Activated CD8-positive, alpha-beta T cell treated with anti-CD3 and anti-CD28 coated beads, Interleukin-2, amount 10 ng/mL, durations not matched to agents 7 days and 5 days (primary cell): ENCODE data around the gene ITGA11. TPM values are rescaled to one million over a fixed set of nuclear protein-coding genes. Genes with fewer than 3 reads are reported as not detected.

ENCODE experiments used
- ATAC-seq: fragments of 150-1000 bp; cut with Tn5 transposase; one replicate; pipeline ENCODE4 v1.10.0; 2021; ENCODE audit warnings: moderate library complexity
- CTCF ChIA-PET: fragments of 350-600 bp; sonication (Branson Sonifier 250); formaldehyde crosslinking; loops from one replicate; lab custom pipeline; 2021; ENCODE audit warnings: antibody characterized with exemption; lab: Charles Lee
- POLR2A ChIA-PET: fragments of 350-600 bp; sonication (Branson Sonifier 250); formaldehyde crosslinking; loops from one replicate; lab custom pipeline; 2021; ENCODE audit warnings: antibody characterized with exemption; lab: Charles Lee
- DNase-seq: peaks from one replicate; pipeline ENCODE4 v3.0.0-alpha.2; 2020
- H3K27ac Mint-ChIP-seq: one replicate; pipeline ENCODE4 v1.8.0; 2021; ENCODE audit warnings: mild to moderate bottlenecking, mixed read lengths
- H3K27me3 Mint-ChIP-seq: one replicate; pipeline ENCODE4 v1.8.0; 2021; ENCODE audit warnings: low read depth, mixed read lengths
- H3K36me3 Mint-ChIP-seq: one replicate; pipeline ENCODE4 v1.8.0; 2021; ENCODE audit warnings: low read depth, mixed read lengths
- H3K4me1 Mint-ChIP-seq: one replicate; pipeline ENCODE4 v1.8.0; 2021; ENCODE audit warnings: low read depth, mixed read lengths
- H3K4me3 Mint-ChIP-seq: one replicate; pipeline ENCODE4 v1.8.0; 2021; ENCODE audit warnings: mild to moderate bottlenecking, mixed read lengths
- H3K9me3 Mint-ChIP-seq: one replicate; pipeline ENCODE4 v1.8.0; 2022; ENCODE audit warnings: mixed read lengths; ENCODE audit not compliant: insufficient read depth
- total RNA-seq, 2 experiments: library from RNA; stranded (reverse); gene quantifications; one replicate each; pipeline ENCODE4 v1.2.3, GENCODE V29; 2021

ITGA11 gene
- total RNA-seq, 2 experiments from 2014 or later, result 0.18 to 0.39 TPM

- CTCF ChIA-PET, result interaction anchor here (1.0 to 7.6 kb wide), 2 partner anchors 73 to 230 kb away, joined by 3 to 143 read pairs; no protein-coding TSS in a partner anchor
- no peak for DNase-seq
These were observed 122.9 kb downstream of the ITGA11 start for GRCh38 chr15:68309024-68309423.

GRCh38 chr15:68307131-68307928 lies 124.6 kb downstream of the ITGA11 start:
- peaks cover 11% of the 10 kb centered on the region for H3K4me1 Mint-ChIP-seq
- no peak for ATAC-seq
- no peaks in the 10 kb centered on the region for H3K36me3 Mint-ChIP-seq
- DNase-seq, result no peak
- no peak overlapping the region for H3K27ac Mint-ChIP-seq
- H3K9me3 Mint-ChIP-seq, result no peaks in the 10 kb centered on the region
- CTCF ChIA-PET, result interaction anchor here (0.7 to 7.6 kb wide), 36 partner anchors 8 to 569 kb away, joined by 3 to 152 read pairs (median 8); no protein-coding TSS in a partner anchor
- no peak overlapping the region for H3K4me3 Mint-ChIP-seq
- POLR2A ChIA-PET, result interaction anchor here (1.1 to 1.2 kb wide), 2 partner anchors 13 to 54 kb away, joined by 3 to 5 read pairs; no protein-coding TSS in a partner anchor
- H3K27me3 Mint-ChIP-seq, result peaks cover 5% of the 10 kb centered on the region

More at GRCh38 chr15:68309024-68309423, 122.9 kb downstream of the ITGA11 start:
- POLR2A ChIA-PET, result no interaction called here
- no peak overlapping the region for H3K4me3 Mint-ChIP-seq
- H3K27ac Mint-ChIP-seq, result no peak overlapping the region
- peaks cover 11% of the 10 kb centered on the region for H3K4me1 Mint-ChIP-seq
- H3K9me3 Mint-ChIP-seq, result no peaks in the 10 kb centered on the region
- H3K36me3 Mint-ChIP-seq, result no peaks in the 10 kb centered on the region
- ATAC-seq, result no peak
- peaks cover 5% of the 10 kb centered on the region for H3K27me3 Mint-ChIP-seq

GRCh38 chr15:68305420-68305871 lies 126.5 kb downstream of the ITGA11 start:
- H3K9me3 Mint-ChIP-seq, result no peaks in the 10 kb centered on the region
- DNase-seq, result no peak
- no peak overlapping the region for H3K4me3 Mint-ChIP-seq
- H3K4me1 Mint-ChIP-seq, result peaks cover 20% of the 10 kb centered on the region
- H3K27me3 Mint-ChIP-seq, result peaks cover 5% of the 10 kb centered on the region
- ChIA-PET POLR2A (no interaction called here), CTCF (interaction anchor here (1.2 to 7.6 kb wide), 13 partner anchors 10 to 368 kb away, joined by 3 to 152 read pairs (median 15); partner anchors contain the start of gene FEM1B)
- H3K27ac Mint-ChIP-seq, result no peak overlapping the region
- H3K36me3 Mint-ChIP-seq, result peaks cover 2% of the 10 kb centered on the region
- no peak for ATAC-seq

- no peak overlapping the region for H3K27ac Mint-ChIP-seq
- DNase-seq (no peak), ATAC-seq (no peak)
- H3K9me3 Mint-ChIP-seq, result no peaks in the 10 kb centered on the region
- H3K27me3 Mint-ChIP-seq, result peaks cover 5% of the 10 kb centered on the region
- peaks cover 20% of the 10 kb centered on the region for H3K4me1 Mint-ChIP-seq
- no peak overlapping the region for H3K4me3 Mint-ChIP-seq
- POLR2A ChIA-PET, result interaction anchor here (0.9 kb wide), 1 partner anchor 28 kb away, joined by 3 read pairs; the partner anchor contains the start of gene FEM1B
- peaks cover 2% of the 10 kb centered on the region for H3K36me3 Mint-ChIP-seq
- CTCF ChIA-PET, result interaction anchor here (0.6 to 7.6 kb wide), 9 partner anchors 13 to 369 kb away, joined by 3 to 152 read pairs (median 11); partner anchors contain the start of gene FEM1B
These were observed 127.2 kb downstream of the ITGA11 start for GRCh38 chr15:68304589-68305337.

- ChIA-PET CTCF (interaction anchor here (1.5 to 7.6 kb wide), 4 partner anchors 26 to 370 kb away, joined by 3 to 152 read pairs (median 74); partner anchors contain the start of gene FEM1B), POLR2A (interaction anchor here (0.9 kb wide), 1 partner anchor 27 kb away, joined by 3 read pairs; the partner anchor contains the start of gene FEM1B)
- Mint-ChIP-seq H3K27me3 (peaks cover 5% of the 10 kb centered on the region), H3K36me3 (peaks cover 5% of the 10 kb centered on the region), H3K4me3 (no peak overlapping the region), H3K27ac (no peak overlapping the region), H3K9me3 (no peaks in the 10 kb centered on the region), H3K4me1 (peaks cover 28% of the 10 kb centered on the region)
- peak; percentile 13 for DNase-seq
- ATAC-seq, result no peak
These were observed 128.2 kb downstream of the ITGA11 start for GRCh38 chr15:68303560-68304436.

GRCh38 chr15:68303134-68303533 lies 128.8 kb downstream of the ITGA11 start:
- Mint-ChIP-seq H3K4me1 (peaks cover 33% of the 10 kb centered on the region), H3K27me3 (peaks cover 4% of the 10 kb centered on the region), H3K27ac (no peak overlapping the region), H3K9me3 (no peaks in the 10 kb centered on the region), H3K4me3 (no peak overlapping the region), H3K36me3 (peaks cover 8% of the 10 kb centered on the region)
- ChIA-PET CTCF (interaction anchor here (0.6 to 7.6 kb wide), 4 partner anchors 25 to 245 kb away, joined by 3 to 152 read pairs (median 74); partner anchors contain the start of gene FEM1B), POLR2A (no interaction called here)
- DNase-seq, result no peak
- ATAC-seq, result no peak

- CTCF ChIA-PET, result interaction anchor here (0.6 to 7.6 kb wide), 4 partner anchors 25 to 244 kb away, joined by 3 to 152 read pairs (median 74); partner anchors contain the start of gene FEM1B
- Mint-ChIP-seq H3K27me3 (peaks cover 2% of the 10 kb centered on the region), H3K9me3 (no peaks in the 10 kb centered on the region)
These were observed 129.2 kb downstream of the ITGA11 start for GRCh38 chr15:68302729-68303128.

GRCh38 chr15:68301301-68301700 lies 130.7 kb downstream of the ITGA11 start:
- Mint-ChIP-seq H3K4me3 (no peak overlapping the region), H3K27ac (no peak overlapping the region), H3K27me3 (no peaks in the 10 kb centered on the region), H3K9me3 (no peaks in the 10 kb centered on the region), H3K36me3 (peaks cover 16% of the 10 kb centered on the region), H3K4me1 (peaks cover 31% of the 10 kb centered on the region)
- ATAC-seq, result no peak
- DNase-seq, result peak; percentile 19
- POLR2A ChIA-PET, result no interaction called here
- CTCF ChIA-PET, result no interaction called here

More at GRCh38 chr15:68302729-68303128, 129.2 kb downstream of the ITGA11 start:
- POLR2A ChIA-PET, result no interaction called here
- no peak overlapping the region for H3K27ac Mint-ChIP-seq
- peaks cover 36% of the 10 kb centered on the region for H3K4me1 Mint-ChIP-seq
- H3K36me3 Mint-ChIP-seq, result peaks cover 11% of the 10 kb centered on the region
- ATAC-seq, result no peak
- peak; percentile 19 for DNase-seq
- H3K4me3 Mint-ChIP-seq, result no peak overlapping the region

GRCh38 chr15:68300115-68300940 lies 131.6 kb downstream of the ITGA11 start:
- ChIA-PET POLR2A (interaction anchor here (0.6 to 3.6 kb wide), 2 partner anchors 23 to 47 kb away, joined by 3 to 28 read pairs; partner anchors contain the start of gene FEM1B), CTCF (interaction anchor here (0.9 to 2.3 kb wide), 4 partner anchors 19 to 82 kb away, joined by 3 to 11 read pairs (median 6); no protein-coding TSS in a partner anchor)
- peaks cover 27% of the 10 kb centered on the region for H3K4me1 Mint-ChIP-seq

GRCh38 chr15:68299436-68299835 lies 132.5 kb downstream of the ITGA11 start:
- ChIA-PET POLR2A (interaction anchor here (3.6 kb wide), 1 partner anchor 22 kb away, joined by 28 read pairs; the partner anchor contains the start of gene FEM1B), CTCF (interaction anchor here (0.9 to 2.3 kb wide), 5 partner anchors 18 to 83 kb away, joined by 3 to 16 read pairs (median 8); no protein-coding TSS in a partner anchor)
- Mint-ChIP-seq H3K27me3 (no peaks in the 10 kb centered on the region), H3K4me3 (peak overlapping the region; percentile 47), H3K36me3 (peaks cover 28% of the 10 kb centered on the region), H3K9me3 (no peaks in the 10 kb centered on the region), H3K4me1 (peaks cover 27% of the 10 kb centered on the region), H3K27ac (peak overlapping the region; percentile 88)
- DNase-seq (peak; percentile 18), ATAC-seq (no peak)

More at GRCh38 chr15:68300115-68300940, 131.6 kb downstream of the ITGA11 start:
- Mint-ChIP-seq H3K4me3 (no peak overlapping the region), H3K36me3 (peaks cover 25% of the 10 kb centered on the region), H3K27me3 (no peaks in the 10 kb centered on the region), H3K9me3 (no peaks in the 10 kb centered on the region), H3K27ac (peak overlapping the region; percentile 54)
- no peak for ATAC-seq
- DNase-seq, result peak; percentile 14
